ENCODE results near the gene GOLGA8J. TPM values are rescaled to one million over a fixed set of nuclear protein-coding genes. Genes with fewer than 3 reads are reported as not detected.
"Not testable (repeated sequence)": the region's sequence is repeated elsewhere in the genome, so short reads cannot be mapped to it uniquely, and the experiment has no call there.

The GOLGA8J gene, protein sequence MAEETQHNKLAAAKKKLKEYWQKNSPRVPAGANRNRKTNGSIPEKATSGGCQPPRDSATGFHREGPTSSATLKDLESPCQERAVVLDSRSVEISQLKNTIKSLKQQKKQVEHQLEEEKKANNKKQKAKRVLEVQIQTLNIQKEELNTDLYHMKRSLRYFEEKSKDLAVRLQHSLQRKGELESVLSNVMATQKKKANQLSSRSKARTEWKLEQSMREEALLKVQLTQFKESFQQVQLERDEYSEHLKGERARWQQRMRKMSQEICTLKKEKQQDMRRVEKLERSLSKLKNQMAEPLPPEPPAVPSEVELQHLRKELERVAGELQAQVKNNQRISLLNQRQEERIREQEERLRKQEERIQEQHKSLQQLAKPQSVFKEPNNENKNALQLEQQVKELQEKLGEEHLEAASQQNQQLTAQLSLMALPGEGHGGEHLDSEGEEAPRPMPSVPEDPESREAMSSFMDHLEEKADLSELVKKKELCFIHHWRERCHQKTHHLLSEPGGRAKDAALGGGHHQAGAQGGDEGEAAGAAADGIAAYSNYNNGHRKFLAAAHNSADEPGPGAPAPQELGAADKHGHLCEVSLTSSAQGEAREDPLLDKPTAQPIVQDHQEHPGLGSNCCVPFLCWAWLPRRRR
- not detected in 2 replicates for total RNA-seq (2014; rRNA removed)
- not detected for polyA plus RNA-seq (2012)

DNA sequence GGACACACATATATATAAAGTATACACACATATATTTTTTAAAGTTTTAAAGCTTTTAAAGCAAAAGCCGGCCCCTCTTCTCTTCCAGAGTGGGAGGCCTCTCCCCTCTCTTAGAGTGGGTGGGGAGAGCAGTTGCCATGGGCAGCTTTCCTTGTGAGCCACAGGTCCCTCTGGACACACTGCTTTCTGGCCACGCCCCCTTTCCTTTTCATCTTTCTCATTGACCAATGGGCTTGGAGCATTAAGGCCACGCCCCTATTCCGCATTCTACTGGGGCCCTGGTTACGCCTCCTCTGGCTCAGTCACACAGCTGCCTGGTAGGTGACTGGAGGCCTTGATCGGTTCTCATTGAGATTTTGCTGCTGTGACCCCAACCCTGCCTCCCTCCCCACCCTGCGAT is at the start of gene GOLGA8J:
Gene GOLGA8J, plus strand, starts transcription at position 301 of the 400 bp plus-strand sequence. Its CDS starts 98 bp downstream, at position 399.
- DNase-seq (ENCODE audit: low read depth), result not testable (repeated sequence)

DNA sequence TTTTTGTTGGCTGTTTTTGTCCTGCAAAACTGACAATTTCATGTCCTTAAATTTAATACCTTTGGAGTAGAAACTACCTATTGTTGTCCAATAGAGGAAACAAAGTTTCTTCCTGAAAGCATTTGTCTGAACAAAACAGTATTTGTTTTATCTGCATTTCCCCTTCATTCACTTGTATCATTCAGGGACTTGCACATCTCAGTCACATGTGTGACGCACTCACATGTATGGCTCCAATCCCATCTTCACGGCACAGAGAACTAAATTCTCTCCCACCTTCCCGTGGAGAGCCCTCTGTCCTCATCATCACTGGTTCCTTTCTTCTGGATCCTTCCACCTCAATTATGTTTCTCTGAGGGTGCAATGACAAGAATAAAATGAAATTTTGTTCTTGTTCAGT is 49.5 kb upstream of the GOLGA8J start:
- DNase-seq (ENCODE audit: low read depth), result no peak

DNA sequence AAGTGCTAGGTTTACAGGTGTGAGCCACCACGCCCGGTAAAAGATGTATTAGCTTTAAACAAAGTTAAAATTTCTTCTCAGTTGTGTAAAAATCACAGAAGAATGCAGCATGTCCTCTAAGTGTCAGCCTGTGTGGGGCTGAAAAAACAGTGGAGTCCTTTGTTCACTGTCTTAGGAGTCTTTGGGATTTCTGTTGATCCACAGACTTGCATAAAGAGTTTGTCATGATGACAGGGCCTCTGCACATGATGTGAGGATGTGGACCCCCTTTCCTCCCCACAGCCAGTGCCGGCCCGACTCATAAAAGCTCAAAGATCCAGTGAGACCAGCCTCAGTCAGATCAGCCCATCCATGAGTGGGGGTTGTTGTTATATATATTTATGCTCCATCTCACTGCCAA is 49.0 kb upstream of the GOLGA8J start:
- no peak for DNase-seq (ENCODE audit: low read depth)

DNA sequence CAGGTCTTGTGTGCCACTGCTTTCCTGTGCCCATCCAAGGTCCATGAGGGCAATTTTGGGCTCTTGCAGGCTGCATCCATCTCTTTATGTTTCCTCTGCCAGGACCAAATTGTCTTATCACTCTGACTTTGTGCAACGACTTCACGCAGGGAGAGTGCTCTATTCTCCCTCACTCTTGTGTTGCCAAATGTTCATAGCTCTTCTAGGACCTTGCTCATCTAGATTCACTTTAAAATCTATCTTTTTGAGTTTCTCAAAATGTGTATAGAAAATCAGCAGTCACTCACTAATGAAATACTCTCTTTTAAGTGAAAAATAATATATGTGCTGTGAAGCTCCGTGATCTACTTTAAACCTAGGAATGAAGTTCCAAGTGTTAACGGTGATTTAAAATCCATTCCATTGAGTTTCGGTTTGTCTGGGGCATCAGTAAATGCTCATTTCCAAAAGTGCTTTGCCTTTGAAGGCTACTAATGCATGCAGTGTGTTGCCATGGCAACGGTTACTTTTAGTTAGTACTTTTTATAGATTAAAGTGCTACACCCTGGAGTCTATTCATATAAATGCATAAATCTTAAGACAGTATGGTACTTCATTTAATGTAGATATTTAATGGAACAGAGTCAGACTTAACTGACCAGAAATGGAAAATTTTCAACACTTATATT is 46.6 kb upstream of the GOLGA8J start:
- DNase-seq (ENCODE audit: low read depth), result no peak

DNA sequence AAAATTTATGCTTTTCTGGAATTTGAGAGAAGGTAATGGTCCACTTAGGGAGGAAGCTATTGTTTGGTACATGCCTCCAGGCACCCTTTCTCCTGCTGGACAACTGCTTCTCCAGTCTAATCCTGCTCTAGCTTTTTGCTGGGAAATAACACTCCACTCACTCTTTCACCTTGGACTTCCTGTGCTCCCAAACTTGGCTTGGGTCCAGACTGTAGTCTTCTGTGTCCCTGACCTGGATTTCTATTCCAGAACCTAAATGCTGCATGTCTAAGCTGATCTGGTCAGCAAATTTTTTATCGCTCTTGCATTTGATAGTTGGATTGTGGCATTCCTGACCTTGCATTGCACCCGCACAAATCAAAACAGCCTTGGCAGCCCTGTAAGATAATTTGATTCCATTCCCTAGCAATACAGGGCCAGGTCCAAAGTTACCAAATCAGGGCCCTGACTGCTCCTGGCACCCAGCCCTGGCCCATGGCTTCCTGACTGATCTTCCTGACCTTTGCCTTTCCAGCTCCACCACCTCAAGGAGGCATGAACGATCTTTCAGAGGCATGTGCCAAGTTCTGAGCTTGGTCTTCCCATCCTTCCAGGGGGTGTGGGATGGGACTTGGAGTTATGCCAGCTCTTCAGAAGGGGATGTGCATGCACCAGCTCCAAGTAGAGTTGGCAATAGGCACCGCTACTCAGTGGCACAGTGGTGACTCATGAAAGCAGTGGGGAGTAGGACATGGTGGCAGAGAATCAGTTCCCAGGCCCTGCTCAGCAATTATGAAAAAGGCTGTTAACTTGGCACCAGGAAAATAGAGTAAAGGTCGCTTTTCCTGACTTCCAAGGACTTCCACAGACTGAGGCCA is 43.9 kb upstream of the GOLGA8J start:
- no peak for DNase-seq (ENCODE audit: low read depth)

DNA sequence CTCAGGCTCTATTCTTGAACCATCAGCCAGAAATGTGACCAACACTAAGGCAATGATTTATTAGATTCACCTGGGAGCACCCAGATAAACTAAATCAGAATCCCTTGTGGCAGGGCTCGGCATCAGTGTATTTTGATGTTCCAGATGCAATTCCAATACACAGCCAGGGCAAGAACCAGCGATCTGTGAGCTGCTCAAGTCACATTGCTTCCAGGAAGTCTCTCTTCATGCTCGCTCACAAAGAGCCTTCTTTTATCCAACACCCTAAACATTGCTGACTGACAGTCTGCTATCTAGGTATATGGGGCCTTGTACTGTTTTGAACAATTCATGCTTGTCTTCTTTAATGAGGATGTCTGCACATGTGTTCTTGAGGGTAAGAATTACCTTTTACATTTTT is 40.9 kb upstream of the GOLGA8J start:
- no peak for DNase-seq (ENCODE audit: low read depth)

DNA sequence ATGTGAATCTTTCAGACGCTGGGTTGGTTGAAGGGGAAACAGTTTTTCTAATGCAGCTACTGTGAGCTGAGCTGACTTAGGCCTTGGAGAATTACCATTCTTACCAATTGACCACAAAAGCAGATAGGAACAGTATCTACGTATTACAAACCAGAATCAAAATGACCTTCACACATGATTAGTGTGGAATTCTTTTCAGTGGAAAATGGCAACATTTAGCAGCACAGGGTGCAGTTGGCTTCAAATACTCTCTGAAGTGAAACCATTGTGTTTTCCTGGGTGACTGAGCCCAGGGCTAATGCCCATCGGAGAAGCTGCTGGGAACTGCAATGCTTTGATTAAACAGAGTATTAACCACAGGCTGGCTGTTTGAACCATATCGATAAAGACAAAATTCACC is 40.2 kb upstream of the GOLGA8J start:
- no peak for DNase-seq (ENCODE audit: low read depth)

DNA sequence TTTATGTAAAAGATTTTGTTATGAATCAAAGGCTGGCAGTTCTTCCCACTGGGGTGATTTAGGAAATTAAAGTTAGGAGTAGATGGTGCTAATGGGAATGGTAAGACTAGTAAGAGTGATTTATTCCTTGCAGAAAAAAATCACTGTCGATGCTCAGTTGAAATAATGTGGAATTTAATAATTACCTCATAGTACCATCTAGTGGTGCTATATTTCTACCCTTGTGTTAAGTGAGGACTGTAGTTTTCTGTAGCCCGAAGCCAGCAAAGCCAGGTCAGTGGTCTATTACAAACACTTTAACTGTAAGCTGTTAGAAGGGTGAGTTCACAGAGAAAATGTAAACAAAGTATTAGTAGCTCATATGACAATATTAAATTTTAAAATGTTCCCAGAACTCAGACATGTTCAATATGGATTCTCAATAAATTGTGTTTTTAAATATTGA is 39.5 kb upstream of the GOLGA8J start:
- DNase-seq (ENCODE audit: low read depth), result no peak

DNA sequence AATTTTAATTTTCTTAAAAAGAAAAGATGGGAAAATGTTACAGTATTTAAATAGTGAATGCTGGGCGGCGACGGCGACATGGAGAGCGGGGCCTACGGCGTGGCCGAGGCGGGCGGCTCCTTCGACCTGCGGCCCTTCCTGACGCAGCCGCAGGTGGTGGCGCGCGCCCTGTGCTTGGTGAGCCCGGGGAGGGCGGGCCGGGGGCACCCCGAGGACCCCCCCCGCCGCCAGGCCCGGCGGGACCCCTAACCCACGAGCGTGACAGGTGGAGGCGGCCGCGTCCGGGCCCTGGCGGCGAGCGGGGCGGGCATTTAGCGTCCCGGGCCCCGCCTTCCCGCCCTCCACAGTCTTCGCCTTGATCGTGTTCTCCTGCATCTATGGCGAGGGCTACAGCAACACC is 38.4 kb upstream of the GOLGA8J start:
- no peak for DNase-seq (ENCODE audit: low read depth)

DNA sequence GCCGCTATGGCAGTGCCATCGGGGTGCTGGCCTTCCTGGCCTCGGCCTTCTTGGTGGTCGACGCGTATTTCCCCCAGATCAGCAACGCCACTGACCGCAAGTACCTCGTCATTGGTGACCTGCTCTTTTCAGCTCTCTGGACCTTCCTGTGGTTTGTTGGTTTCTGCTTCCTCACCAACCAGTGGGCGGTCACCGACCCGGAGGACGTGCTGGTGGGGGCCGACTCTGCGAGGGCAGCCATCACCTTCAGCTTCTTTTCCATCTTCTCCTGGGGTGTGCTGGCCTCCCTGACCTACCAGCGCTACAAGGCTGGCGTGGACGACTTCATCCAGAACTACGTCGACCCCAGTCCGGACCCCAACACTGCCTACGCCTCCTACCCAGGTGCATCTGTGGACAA is 37.9 kb upstream of the GOLGA8J start:
- not testable (repeated sequence) for DNase-seq (ENCODE audit: low read depth)

DNA sequence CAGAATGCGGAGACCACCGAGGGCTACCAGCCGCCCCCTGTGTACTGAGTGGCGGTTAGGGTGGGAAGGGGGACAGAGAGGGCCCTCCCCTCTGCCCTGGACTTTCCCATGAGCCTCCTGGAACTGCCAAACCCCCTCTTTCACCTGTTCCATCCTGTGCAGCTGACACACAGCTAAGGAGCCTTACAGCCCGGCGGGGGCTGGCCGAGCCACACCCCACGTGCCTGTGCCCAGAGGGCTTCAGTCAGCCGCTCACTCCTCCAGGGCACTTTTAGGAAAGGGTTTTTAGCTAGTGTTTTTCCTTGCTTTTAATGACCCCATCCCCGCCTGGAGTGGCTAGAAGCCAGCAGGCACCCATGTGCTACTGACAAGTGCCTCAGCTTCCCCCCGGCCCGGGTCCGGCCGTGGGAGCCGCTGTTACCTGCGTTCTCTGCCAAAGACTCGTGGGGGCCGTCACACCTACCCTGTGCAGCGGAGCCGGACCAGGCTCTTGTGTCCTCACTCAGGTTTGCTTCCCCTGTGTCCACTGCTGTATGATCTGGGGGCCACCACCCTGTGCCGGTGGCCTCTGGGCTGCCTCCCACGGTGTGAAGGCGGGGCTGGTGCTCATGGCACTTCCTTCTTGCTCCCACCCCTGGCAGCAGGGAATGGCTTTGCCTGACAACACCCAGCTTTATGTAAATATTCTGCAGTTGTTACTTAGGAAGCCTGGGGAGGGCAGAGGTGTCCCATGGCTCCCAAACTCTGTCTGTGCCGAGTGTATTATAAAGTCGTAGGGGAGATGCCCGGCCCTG is 37.3 kb upstream of the GOLGA8J start:
- DNase-seq (ENCODE audit: low read depth), result not testable (repeated sequence)

DNA sequence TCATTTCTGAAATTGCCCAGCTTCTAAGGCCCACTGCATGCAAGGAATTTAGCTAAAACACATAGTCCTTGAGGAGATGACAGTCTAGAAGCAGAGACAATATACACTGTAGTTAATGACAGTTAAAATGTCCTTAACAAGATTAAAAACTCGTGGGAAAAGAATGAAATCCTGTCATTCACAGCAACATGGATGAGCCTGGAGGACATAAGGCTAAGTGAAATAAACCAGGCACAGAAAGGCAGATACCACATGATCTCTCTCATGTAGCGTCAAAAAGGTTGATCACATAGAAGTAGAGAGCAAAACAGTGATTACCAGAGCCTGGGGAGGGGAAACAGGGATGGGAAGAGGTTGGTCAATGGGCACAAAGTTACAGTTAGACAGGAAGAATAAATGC is 36.3 kb upstream of the GOLGA8J start:
- DNase-seq (ENCODE audit: low read depth), result no peak

DNA sequence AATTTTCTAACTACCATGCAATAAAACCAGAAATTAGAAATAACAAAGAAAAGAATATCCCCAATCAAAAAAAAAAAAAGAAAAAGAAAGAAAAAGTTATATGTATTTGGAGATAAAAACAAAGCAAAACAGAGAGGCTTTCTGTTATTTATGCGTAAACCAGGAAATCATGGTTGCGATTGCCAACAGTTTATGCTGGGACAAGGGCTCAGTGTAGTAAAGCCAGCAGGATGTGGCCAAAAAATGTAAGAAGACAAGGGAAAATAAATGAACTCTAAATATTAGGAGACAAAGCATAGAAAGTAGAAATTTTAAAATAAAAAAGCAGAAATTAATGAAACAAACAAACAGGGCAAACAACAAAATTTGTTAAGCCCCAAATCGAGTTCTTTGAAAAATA is 27.2 kb upstream of the GOLGA8J start:
- no peak for DNase-seq (ENCODE audit: low read depth)

DNA sequence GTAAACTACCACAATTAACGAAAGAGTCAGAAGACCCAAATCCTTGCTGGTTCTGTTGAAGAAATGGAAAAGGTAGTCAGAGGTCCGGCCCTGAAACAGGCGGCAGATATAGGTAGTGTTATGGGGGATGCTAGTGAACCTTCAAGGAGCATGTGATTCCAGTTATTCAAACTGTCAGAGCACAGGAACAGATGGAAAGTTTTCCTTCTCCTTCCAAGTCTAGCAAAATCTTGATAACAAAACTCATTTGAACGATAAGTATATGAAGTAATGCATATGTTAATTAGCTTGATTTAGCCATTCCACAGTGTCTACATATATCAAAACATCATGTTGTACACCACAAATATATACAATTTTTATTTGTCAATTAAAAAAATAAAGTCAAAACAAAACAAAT is 26.6 kb upstream of the GOLGA8J start:
- no peak for DNase-seq (ENCODE audit: low read depth)

DNA sequence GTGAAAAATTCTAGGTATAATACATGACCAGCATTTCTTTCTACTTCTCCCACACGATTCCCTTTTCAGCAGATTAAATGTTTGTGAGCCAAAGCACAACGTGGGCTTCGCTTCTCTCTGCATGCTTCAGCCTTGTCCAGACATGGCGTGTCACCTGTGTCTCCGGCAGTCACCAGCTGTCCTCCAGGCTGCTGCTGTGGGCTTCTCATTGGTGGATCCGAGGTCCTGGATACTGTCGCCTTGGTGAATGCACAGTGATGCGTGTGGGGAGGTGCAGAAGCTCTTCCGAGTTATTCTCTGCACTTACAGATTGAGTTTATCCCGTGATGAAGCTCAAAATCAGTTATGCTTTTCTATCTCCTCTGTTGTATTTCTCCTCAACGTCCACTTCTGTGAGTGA is 23.0 kb upstream of the GOLGA8J start:
- DNase-seq (ENCODE audit: low read depth), result no peak

DNA sequence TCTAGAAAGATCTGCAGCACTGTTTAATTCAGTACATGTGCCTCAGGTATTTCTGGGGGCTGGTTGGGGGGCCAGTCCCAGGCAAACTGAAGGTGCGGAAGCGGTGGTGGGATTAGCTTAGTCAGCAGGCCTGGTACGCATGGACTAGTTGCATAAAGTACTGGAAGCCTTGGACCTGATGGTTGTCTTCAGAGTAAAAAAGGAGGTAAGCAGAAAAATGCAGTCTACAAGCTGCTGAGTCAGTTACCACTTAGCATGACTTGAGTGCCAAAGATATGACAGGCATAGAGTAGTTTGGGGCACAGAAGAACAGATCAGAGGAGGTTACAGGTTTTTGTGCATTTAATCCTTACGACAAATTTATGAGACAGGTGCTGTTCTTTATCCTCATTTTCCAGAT is 19.9 kb upstream of the GOLGA8J start:
- DNase-seq (ENCODE audit: low read depth), result no peak

DNA sequence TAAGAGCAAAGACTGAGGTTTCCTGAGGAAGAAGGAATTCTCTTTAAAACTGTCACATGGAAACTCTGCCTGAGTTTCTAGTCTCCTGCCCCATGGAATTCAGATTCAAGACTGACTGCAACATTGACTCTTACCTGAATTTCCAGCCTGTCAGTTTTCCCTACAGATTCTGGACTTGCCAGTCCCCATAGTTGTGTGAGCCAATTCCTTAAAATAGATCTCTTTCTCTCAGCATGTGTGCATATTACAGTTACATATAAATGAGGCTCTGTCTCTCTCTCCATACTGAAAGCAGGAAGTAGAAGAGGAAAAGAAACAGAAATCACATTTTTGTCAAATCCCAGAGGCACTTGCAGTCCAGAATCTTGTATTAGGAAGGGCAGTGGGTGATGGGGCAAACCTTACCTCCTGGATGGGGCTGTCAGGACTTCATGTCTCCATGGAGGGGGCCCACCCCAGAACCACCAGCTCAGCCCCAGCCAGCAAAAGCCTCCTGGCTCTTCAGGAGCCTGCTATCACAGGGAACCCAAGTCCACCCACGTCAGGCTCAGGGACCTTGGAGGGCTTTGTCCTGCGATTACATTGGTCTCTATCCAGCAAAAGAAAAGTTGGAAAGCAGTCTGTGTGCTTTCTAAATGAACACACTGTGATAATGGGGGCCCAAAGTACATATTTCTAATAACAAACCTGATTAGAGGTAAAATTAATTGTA is 18.8 kb upstream of the GOLGA8J start:
- no peak for DNase-seq (ENCODE audit: low read depth)

DNA sequence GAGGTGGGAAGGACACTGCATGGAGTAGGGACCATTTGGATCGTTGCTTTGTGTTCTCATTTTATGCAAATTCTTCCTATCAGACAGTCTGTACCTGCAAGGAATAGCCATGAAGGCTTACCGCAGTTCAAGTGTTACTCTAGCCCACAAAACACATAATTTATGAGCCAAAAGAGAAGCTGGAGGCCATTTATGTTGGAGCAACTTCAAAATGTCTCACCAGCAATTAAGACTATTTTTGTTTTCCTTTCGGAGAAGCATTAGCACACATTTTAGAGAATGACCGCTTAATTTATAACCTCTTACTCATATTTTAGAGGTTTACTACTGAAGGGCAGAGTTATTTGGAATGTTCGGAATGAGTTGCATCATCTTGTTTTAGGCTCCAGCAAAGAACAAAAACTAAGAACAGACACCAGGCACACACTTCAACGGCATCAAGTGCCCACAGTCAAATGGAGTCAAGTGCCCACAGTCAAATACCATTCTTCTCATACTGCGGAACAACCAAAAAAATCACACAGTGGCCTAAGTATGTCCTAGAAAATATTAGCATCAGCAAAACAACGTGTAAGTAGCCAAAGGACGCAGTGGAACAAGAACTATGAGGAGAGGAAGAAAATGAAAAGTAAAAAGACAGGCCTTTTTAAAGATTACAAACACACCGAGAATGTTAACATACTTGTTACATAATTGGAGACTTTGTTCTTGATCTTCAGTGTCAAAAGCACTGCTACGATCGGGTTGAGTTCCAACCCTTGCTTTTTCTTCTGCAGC is 17.5 kb upstream of the GOLGA8J start:
- peak; percentile 87 for DNase-seq (ENCODE audit: low read depth)

DNA sequence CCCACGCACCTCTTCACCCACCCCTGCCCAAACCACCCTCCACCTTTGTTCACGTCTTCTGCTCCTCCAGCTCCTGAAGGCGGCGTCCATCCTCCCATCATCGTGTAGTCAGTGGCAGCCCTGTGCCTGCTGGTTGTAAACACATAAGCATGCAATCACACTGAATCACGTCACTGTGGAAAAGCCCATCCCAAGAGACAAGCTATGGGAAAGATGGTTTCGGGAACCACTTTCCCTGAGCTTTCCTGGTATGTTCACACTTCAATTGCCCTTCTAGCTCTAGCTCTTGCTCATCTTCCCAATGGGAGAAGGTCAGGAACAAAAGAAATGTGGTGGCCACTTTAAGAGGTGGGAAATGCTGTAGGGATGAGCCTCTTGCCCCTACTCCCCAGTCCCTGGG is 14.4 kb upstream of the GOLGA8J start:
- no peak for DNase-seq (ENCODE audit: low read depth)

Data from LHCN-M2 (cell line).